ENCODE results near the gene AGR2. TPM values are rescaled to one million over a fixed set of nuclear protein-coding genes. Genes with fewer than 3 reads are reported as not detected.
A peak's percentile ranks its signal among the peaks of the same experiment; 100 is the strongest.

The AGR2 gene
- total and polyA plus RNA-seq, 2 of the 4 experiments (the other 2 are of a cell fraction) = not detected

DNA sequence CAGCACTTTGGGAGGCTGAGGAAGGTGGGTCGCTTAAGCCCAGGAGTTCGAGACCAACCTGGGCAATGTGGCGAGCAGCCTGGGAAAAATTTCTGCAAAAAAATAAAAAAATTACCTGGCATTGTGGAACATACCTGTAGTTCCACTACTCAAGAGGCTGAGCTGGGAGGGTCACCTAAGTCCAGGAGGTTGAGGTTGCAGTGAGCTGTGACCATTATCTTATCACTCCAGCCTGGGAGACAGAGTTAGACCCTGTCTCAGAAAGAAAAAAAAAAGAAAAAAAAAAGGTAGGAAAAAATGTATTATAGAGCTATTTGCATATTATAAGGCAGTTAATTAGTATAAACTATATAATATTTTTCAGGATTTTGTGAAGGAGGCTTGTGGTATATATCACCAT, 62.3 kb downstream of the AGR2 start:
- peaks cover 3% of the 10 kb centered on the region for H3K4me1 ChIP-seq (ENCODE audit: control insufficient read depth, insufficient read depth, low read length)
- H3K9ac ChIP-seq (ENCODE audit: low read depth, low read length) = no peak overlapping the region
- H2AK9ac ChIP-seq (replicated peaks; ENCODE audit: low read depth, low read length, poor library complexity) = no peak overlapping the region
- H2BK20ac ChIP-seq (ENCODE audit: low read depth, low read length) = no peak overlapping the region
- WGBS, 2 experiments (ENCODE audit: extremely low coverage in 2 of 2, insufficient read length in 1 of 2) = no CpG with 5 or more reads among the region's 3 CpGs
- H3K4me3 ChIP-seq (ENCODE audit: insufficient read depth, low read depth, low read length) = no peak overlapping the region
- no peak overlapping the region for H3K18ac ChIP-seq (ENCODE audit: low read depth, low read length)
- H3K36me3 ChIP-seq (ENCODE audit: control insufficient read depth, insufficient read depth, low read length) = no peaks in the 10 kb centered on the region
- no peak overlapping the region for H4K91ac ChIP-seq (ENCODE audit: insufficient read depth, low read depth, low read length)
- no peak for DNase-seq
- no peaks in the 10 kb centered on the region for H3K79me1 ChIP-seq (ENCODE audit: low read depth in 1 of 2, low read length in 2 of 2)
- no peaks in the 10 kb centered on the region for H4K20me1 ChIP-seq (ENCODE audit: insufficient read depth, low read length)
- H3K27me3 ChIP-seq (ENCODE audit: control insufficient read depth, insufficient read depth, low read length) = no peaks in the 10 kb centered on the region
- H2BK5ac ChIP-seq (ENCODE audit: low read depth, low read length, poor library complexity, severe bottlenecking) = no peak overlapping the region
- TF ChIP-seq MAFK (IDR thresholded peaks at IDR 0.05; ENCODE audit: low read depth, low read length) = no peak
- no peak for TF ChIP-seq NFE2L2 (IDR thresholded peaks at IDR 0.05; ENCODE audit: low read depth, low read length)
- TF ChIP-seq, protein P1, sequence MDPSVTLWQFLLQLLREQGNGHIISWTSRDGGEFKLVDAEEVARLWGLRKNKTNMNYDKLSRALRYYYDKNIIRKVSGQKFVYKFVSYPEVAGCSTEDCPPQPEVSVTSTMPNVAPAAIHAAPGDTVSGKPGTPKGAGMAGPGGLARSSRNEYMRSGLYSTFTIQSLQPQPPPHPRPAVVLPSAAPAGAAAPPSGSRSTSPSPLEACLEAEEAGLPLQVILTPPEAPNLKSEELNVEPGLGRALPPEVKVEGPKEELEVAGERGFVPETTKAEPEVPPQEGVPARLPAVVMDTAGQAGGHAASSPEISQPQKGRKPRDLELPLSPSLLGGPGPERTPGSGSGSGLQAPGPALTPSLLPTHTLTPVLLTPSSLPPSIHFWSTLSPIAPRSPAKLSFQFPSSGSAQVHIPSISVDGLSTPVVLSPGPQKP (IDR thresholded peaks at IDR 0.05; ENCODE audit: borderline replicate concordance, low read depth, low read length) = no peak
- no peak for TF ChIP-seq BHLHE40 (IDR thresholded peaks at IDR 0.05; ENCODE audit: low read depth, low read length)
- TF ChIP-seq RAD21 (IDR thresholded peaks at IDR 0.05; ENCODE audit: low read length) = no peak
- no peak for TF ChIP-seq MXI1 (IDR thresholded peaks at IDR 0.05; ENCODE audit: borderline replicate concordance, low read depth, low read length)
- no peak for TF ChIP-seq SMC3 (IDR thresholded peaks at IDR 0.05; ENCODE audit: low read depth, low read length)
- no peak overlapping the region for H2AFZ ChIP-seq (replicated peaks; ENCODE audit: low read length, poor library complexity)
- in situ Hi-C loops (cut with MboI; ENCODE audit: low sequenced_read_pairs) = no loop called here
- BruUV-seq (replicated peaks) = no TSS peak
- no peaks in the 10 kb centered on the region for H3K9me3 ChIP-seq (ENCODE audit: control insufficient read depth, insufficient read depth, low read length)
- ChIA-PET POLR2A (ENCODE audit: unreplicated experiment) (no interaction called here), CTCF (no interaction called here)
- no peak overlapping the region for H3K14ac ChIP-seq (replicated peaks; ENCODE audit: low read depth, low read length)
- H3K56ac ChIP-seq (ENCODE audit: extremely low read depth, insufficient read depth, low read length) = no peak overlapping the region
- H2BK15ac ChIP-seq (ENCODE audit: low read depth, low read length) = no peak overlapping the region
- dilution Hi-C loops (cut with HindIII; ENCODE audit: low sequenced_read_pairs, unreplicated experiment) = no loop called here
- no peak overlapping the region for H3K4me2 ChIP-seq (ENCODE audit: low read depth, low read length)
- no peak overlapping the region for H3K27ac ChIP-seq (ENCODE audit: insufficient read depth, low read length)
- peak overlapping the region; percentile 59; the same call in 1 of the 2 replicates for H2AK5ac ChIP-seq (ENCODE audit: low read depth, low read length)
- H3K4ac ChIP-seq (ENCODE audit: low read depth, low read length) = no peak overlapping the region
- peaks cover 6% of the 10 kb centered on the region; the same call in 1 of the 2 replicates for H3K9me1 ChIP-seq (ENCODE audit: insufficient read depth, low read length)
- ATAC-seq (ENCODE audit: low read depth) = no peak
- no peak overlapping the region for H2BK120ac ChIP-seq (ENCODE audit: low read depth, low read length)
- intact Hi-C loops (cut with micrococcal nuclease) = no loop called here
- no peak overlapping the region for H3K23ac ChIP-seq (ENCODE audit: low read depth, low read length)
- H4K8ac ChIP-seq (ENCODE audit: low read depth in 2 of 2, low read length in 2 of 2) = 0 out of 4 replicates have a peak overlapping the region, but pooled peaks of 1 of the 2 experiments have one; percentile 45
- H4K5ac ChIP-seq (ENCODE audit: low read depth, low read length) = no peak overlapping the region

Other genes starting within 250 kb of the AGR2 start
- gene ANKMY2, start 159.2 kb downstream of the AGR2 start, total RNA-seq (2012; rRNA removed) = 41.9 and 43.6 TPM in 2 replicates
- 15.8 and 19.5 TPM in 2 replicates for gene ANKMY2, start 159.2 kb downstream of the AGR2 start, polyA plus RNA-seq (2012; rRNA removed)
- 58.1 and 65.0 TPM in 2 replicates for gene BZW2, start 158.8 kb downstream of the AGR2 start, total RNA-seq (2012; rRNA removed)
- gene BZW2, start 158.8 kb downstream of the AGR2 start, polyA plus RNA-seq (2012; rRNA removed) = 86.1 and 92.9 TPM in 2 replicates
- gene TSPAN13, start 51.2 kb downstream of the AGR2 start, total RNA-seq (2012; rRNA removed) = 3.0 and 6.1 TPM in 2 replicates
- 3.6 and 5.0 TPM in 2 replicates for gene TSPAN13, start 51.2 kb downstream of the AGR2 start, polyA plus RNA-seq (2012; rRNA removed)
- gene AGR3, start 77.0 kb upstream of the AGR2 start, total RNA-seq (2012; rRNA removed) = not detected in 2 replicates
- gene AGR3, start 77.0 kb upstream of the AGR2 start, polyA plus RNA-seq (2012; rRNA removed) = not detected in 2 replicates